Thyroid gland (tissue), 4 donors: ENCODE data around the gene MMP1.

ENCODE experiments used
- CTCF ChIP-seq, 6 experiments: fragments of 200-600 bp in 3 of 6; fragments of 450-650 bp in 3 of 6; sonication (generic) in 3 of 6; IDR thresholded peaks; one replicate each; pipeline ENCODE4 v1.5.1; 2016 to 2019; ENCODE audit warnings: antibody characterized with exemption in 6 of 6, mild to moderate bottlenecking in 2 of 6, inconsistent platforms in 1 of 6, moderate library complexity in 1 of 6
- POLR2A ChIP-seq, 2 donors: fragments of 450-650 bp; IDR thresholded peaks; one replicate each; pipeline ENCODE4 v1.6.1; 2017; ENCODE audit warnings: antibody characterized with exemption in 2 of 2, mild to moderate bottlenecking in 2 of 2, moderate library complexity in 1 of 2

DNA sequence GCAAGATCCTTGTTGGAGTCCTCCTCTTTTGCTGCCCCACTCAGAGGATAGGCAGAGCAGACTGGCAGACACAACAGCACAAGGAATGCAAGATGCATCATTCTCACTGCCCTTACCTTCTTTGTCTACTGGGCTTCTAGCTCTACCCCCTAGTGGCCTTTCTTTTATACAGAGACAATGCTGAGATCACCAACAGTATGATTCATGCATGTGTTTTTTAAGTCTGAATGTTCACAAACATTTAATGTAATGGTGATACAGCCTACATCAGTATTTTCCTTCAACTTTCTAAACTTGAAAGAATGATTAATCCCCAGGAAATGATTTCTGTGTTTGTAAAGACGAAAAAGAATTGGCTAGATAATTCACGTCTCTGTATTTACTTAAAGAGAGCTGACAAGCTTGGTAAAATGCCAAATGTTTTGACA lies 17.5 kb downstream of the MMP1 start, which contains the start of gene MMP10:
- TF ChIP-seq CTCF (IDR thresholded peaks at IDR 0.05) = no peak
- TF ChIP-seq POLR2A (IDR thresholded peaks at IDR 0.05) = no peak
